GM12878 (cell line): ENCODE data around the gene CR2. TPM values are rescaled to one million over a fixed set of nuclear protein-coding genes. Genes with fewer than 3 reads are reported as not detected.
"Not testable (repeated sequence)": the region's sequence is repeated elsewhere in the genome, so short reads cannot be mapped to it uniquely, and the experiment has no call there.

Experiments used
- ATAC-seq: fragments of 200-7000 bp; cut with Tn5 transposase; 3 replicates; pipeline ENCODE4 v1.9.1; 2020; ENCODE audit warnings: mild to moderate bottlenecking, moderate library complexity
- BruUV-seq: library from RNA; stranded (reverse); fragments of 400-500 nt; replicated peaks from 2 replicates; lab custom pipeline; 2021; lab: Mats Ljungman, UMichigan
- CTCF ChIA-PET: fragments of 300-600 bp; sonication (Branson Sonifier 250); formaldehyde crosslinking; extraction: SDS; loops from one replicate; lab custom pipeline; 2021; ENCODE audit warnings: inconsistent platforms; lab: Yijun Ruan, JAX
- POLR2A ChIA-PET: fragments of 350-600 bp; formaldehyde crosslinking; extraction: SDS; loops from one replicate; lab custom pipeline; 2021; ENCODE audit warnings: inconsistent platforms; lab: Charles Lee
- RAD21 ChIA-PET: fragments of 300-600 bp; sonication (Branson Sonifier 250); formaldehyde crosslinking; loops from one replicate; lab custom pipeline; 2023; ENCODE audit warnings: antibody characterized with exemption; ENCODE audit not compliant: unreplicated experiment; lab: Charles Lee
- SMC1A ChIA-PET: fragments of 300-600 bp; sonication (Branson Sonifier 250); formaldehyde crosslinking; loops from one replicate; lab custom pipeline; 2023; ENCODE audit not compliant: unreplicated experiment, uncharacterized antibody; lab: Charles Lee
- DNase-seq: peaks from one replicate; pipeline ENCODE4 v3.0.0-alpha.2; 2011; ENCODE audit warnings: low read depth, low spot score
- FAIRE-seq: peaks from 3 replicates; lab custom pipeline; 2011; peaks lifted over from hg19 to GRCh38; lab: Jason Lieb, UNC
- H2AFZ ChIP-seq: 2 replicates; pipeline ENCODE4 v1.6.0; 2011; ENCODE audit warnings: low read depth, low read length, control low read depth; ENCODE audit not compliant: control insufficient read depth
- H3K27ac ChIP-seq: 2 replicates; pipeline ENCODE4 v1.5.1; 2011; ENCODE audit warnings: control low read depth; ENCODE audit not compliant: control insufficient read depth, insufficient read depth
- H3K27me3 ChIP-seq, 2 experiments: replicated peaks in 1 of 2; 2 replicates each; pipeline versions ENCODE4 v1.6.0 to v1.6.1; 2011; ENCODE audit warnings: low read length in 1 of 2; ENCODE audit not compliant: control insufficient read depth in 2 of 2, insufficient read depth in 2 of 2
- H3K36me3 ChIP-seq, 2 experiments: 2 replicates each; pipeline ENCODE4 v1.5.1; 2011; ENCODE audit warnings: low read length in 1 of 2; ENCODE audit not compliant: control insufficient read depth in 2 of 2, insufficient read depth in 2 of 2
- H3K4me1 ChIP-seq: 2 replicates; pipeline ENCODE4 v1.6.1; 2011; ENCODE audit warnings: mild to moderate bottlenecking, low read length, moderate library complexity, mixed read lengths; ENCODE audit not compliant: control insufficient read depth, insufficient read depth
- H3K4me2 ChIP-seq: 2 replicates; pipeline ENCODE4 v1.6.0; 2011; ENCODE audit warnings: control low read depth; ENCODE audit not compliant: control insufficient read depth, insufficient read depth
- H3K4me3 ChIP-seq: fragments of 200-600 bp; sonication (generic); 2 replicates; pipeline ENCODE4 v1.5.1; 2016
- H3K79me2 ChIP-seq: 2 replicates; pipeline ENCODE4 v1.6.0; 2011; ENCODE audit warnings: low read length; ENCODE audit not compliant: control insufficient read depth, insufficient read depth
- H3K9ac ChIP-seq: 2 replicates; pipeline ENCODE4 v1.8.0; 2011; ENCODE audit warnings: low read length, control low read depth, mixed read lengths; ENCODE audit not compliant: control insufficient read depth, insufficient read depth
- H3K9me3 ChIP-seq: replicated peaks from 3 replicates; pipeline ENCODE4 v1.5.1; 2011; ENCODE audit warnings: mild to moderate bottlenecking, low read length; ENCODE audit not compliant: control insufficient read depth, insufficient read depth
- H4K20me1 ChIP-seq: 2 replicates; pipeline ENCODE4 v1.6.0; 2011; ENCODE audit not compliant: control insufficient read depth, insufficient read depth
- ETV6 ChIP-seq, 2 experiments: fragments of 450-650 bp in 1 of 2; IDR thresholded peaks in 1 of 2; conservative IDR thresholded peaks in 1 of 2; 2 replicates each; pipeline ENCODE4 v1.6.1; 2014; ENCODE audit warnings: antibody characterized with exemption in 1 of 2, borderline replicate concordance in 1 of 2, low read depth in 1 of 2, mild to moderate bottlenecking in 1 of 2, moderate library complexity in 1 of 2
- USF1 ChIP-seq: IDR thresholded peaks from 2 replicates; pipeline ENCODE4 v1.6.1; 2011; ENCODE audit warnings: borderline replicate concordance, low read depth, mild to moderate bottlenecking, moderate library complexity, mixed read lengths, low read length; ENCODE audit not compliant: insufficient read depth; ENCODE audit errors: extremely low read length
- WGBS: methylation state at CpG from one replicate; pipeline ENCODE4 v1.1.6; 2016; ENCODE audit warnings: low lambda C conversion rate; ENCODE audit not compliant: insufficient replicate concordance, insufficient coverage; ENCODE audit errors: missing lambda C conversion rate; 5-methylcytosine and 5-hydroxymethylcytosine counted together
- in situ Hi-C: fragments of 300-500 bp; cut with MboI; formaldehyde crosslinking; loops from 9 replicates; pipeline ENCODE4 v1.14.3; 2018; ENCODE audit warnings: mixed read lengths
- intact Hi-C: fragments of 100-400 bp; cut with micrococcal nuclease; formaldehyde crosslinking; loops from one replicate; pipeline ENCODE4 v1.14.2; 2022; ENCODE audit not compliant: unreplicated experiment
- polyA plus RNA-seq, 11 experiments: library from polyadenylated mRNA; depleted of rRNA in 4 of 11; unstranded in 6 of 11; stranded (reverse) in 5 of 11; fragments of >200 nt; fragmentation: Nextera tagmentation in 4 of 11; fragmentation: Illumina TruSeq in 1 of 11; extraction: Ambion mirVana in 4 of 11; extraction: Trizol in 1 of 11; gene quantifications; 1 replicate in 1 of 11; 2 replicates in 10 of 11; pipeline versions ENCODE4 v1.2.1 to v1.2.3, GENCODE V29; 2011 to 2016; ENCODE audit warnings: inconsistent platforms in 2 of 11, missing spikeins in 2 of 11, low read depth in 1 of 11
- total RNA-seq, 4 experiments: library from RNA; depleted of rRNA in 3 of 4; stranded (reverse); fragments of >200 nt in 3 of 4; fragmentation: Illumina TruSeq in 1 of 4; extraction: Trizol in 1 of 4; gene quantifications; 2 replicates each; pipeline versions ENCODE4 v1.2.1 to v1.2.3, GENCODE V29; 2013 to 2021

The CR2 gene
- total and polyA plus RNA-seq, 10 of the 15 experiments (the other 5 are each of a cell fraction or from before 2014, with no cell fraction given), result 2.2 to 72.8 (median 50.6) TPM

- TF ChIP-seq USF1 (no peak), ETV6 (conservative IDR thresholded peaks at IDR 0.05 in 1 of 2, IDR thresholded peaks at IDR 0.05 in 1 of 2; ENCODE audit: borderline replicate concordance in 1 of 2, low read depth in 1 of 2) (0 out of 4 replicates have a peak, but pooled peaks of 1 of the 2 experiments have one; percentile 7)
These were observed 20.7 kb upstream of the CR2 start (continued) for GRCh38 chr1:207433435-207433834.

- H3K9ac ChIP-seq, FAIRE-seq, H2AFZ ChIP-seq, intact Hi-C loops, H4K20me1 ChIP-seq, H3K4me3 ChIP-seq, H3K27me3 ChIP-seq, H3K36me3 ChIP-seq, H3K79me2 ChIP-seq, in situ Hi-C loops, DNase-seq, H3K9me3 ChIP-seq, POLR2A ChIA-PET, ATAC-seq, BruUV-seq, H3K4me1 ChIP-seq, H3K27ac ChIP-seq, H3K4me2 ChIP-seq: not testable (repeated sequence)
- 88% methylated on average over 3 of the region's 3 CpGs for WGBS
- ChIA-PET SMC1A (interaction anchor here (1.0 to 1.2 kb wide), 3 partner anchors 9 to 115 kb away, joined by 3 to 4 read pairs (median 3); partner anchors contain the start of gene CD55), CTCF (interaction anchor here (1.1 to 1.4 kb wide), 2 partner anchors 12 to 17 kb away, joined by 3 to 4 read pairs; partner anchors contain the start of gene CR2), RAD21 (interaction anchor here (0.9 kb wide), 1 partner anchor 19 kb away, joined by 3 read pairs; no protein-coding TSS in a partner anchor)
These were observed 17.4 kb upstream of the CR2 start for GRCh38 chr1:207436746-207437145.
